Lower leg skin (tissue), 4 donors: ENCODE measurements around the gene ADGRL3. TPM values are rescaled to one million over a fixed set of nuclear protein-coding genes. Genes with fewer than 3 reads are reported as not detected.
"Not testable (repeated sequence)": the region's sequence is repeated elsewhere in the genome, so short reads cannot be mapped to it uniquely, and the experiment has no call there.

Experiments used
- DNase-seq, 2 donors: peaks; one replicate each; pipeline ENCODE4 v3.0.0-alpha.2; 2019; ENCODE audit warnings: low spot score in 2 of 2
- H3K4me3 ChIP-seq: fragments of 200-600 bp; sonication (generic); 2 replicates; pipeline ENCODE4 v1.5.1; 2017; ENCODE audit warnings: mild to moderate bottlenecking, low read depth; ENCODE audit not compliant: poor library complexity, severe bottlenecking
- CTCF ChIP-seq, 3 donors: fragments of 450-650 bp; IDR thresholded peaks; one replicate each; pipeline ENCODE4 v1.5.1; 2016; ENCODE audit warnings: antibody characterized with exemption in 3 of 3, mild to moderate bottlenecking in 3 of 3, moderate library complexity in 2 of 3
- POLR2A ChIP-seq, 2 donors: fragments of 450-650 bp; IDR thresholded peaks; one replicate each; pipeline ENCODE4 v1.6.1; 2016 to 2017; ENCODE audit warnings: antibody characterized with exemption in 2 of 2, mild to moderate bottlenecking in 1 of 2, moderate library complexity in 1 of 2
- WGBS, 2 donors: methylation state at CpG; one replicate each; pipeline ENCODE4 v1.1.5; 2018; 5-methylcytosine and 5-hydroxymethylcytosine counted together
- intact Hi-C: fragments of 100-400 bp; cut with DNase I; formaldehyde crosslinking; loops from one replicate; pipeline ENCODE4 v1.15.0; 2023; ENCODE audit warnings: low total_unique reads
- total RNA-seq, 4 donors: library from RNA; depleted of rRNA; stranded (reverse); fragments of >200 nt; gene quantifications; one replicate each; pipeline ENCODE4 v1.1.0, GENCODE V29; 2016

ADGRL3 gene
- total RNA-seq, 4 donors from 2014 or later = 1.8 to 21.2 (median 8.2) TPM

GRCh38 chr4:61500883-61501282 is 300.8 kb downstream of the ADGRL3 start:
- H3K4me3 ChIP-seq = no peak overlapping the region
- intact Hi-C loops = no loop called here
- TF ChIP-seq POLR2A (IDR thresholded peaks at IDR 0.05) (no peak), CTCF (IDR thresholded peaks at IDR 0.05) (no peak)
- DNase-seq = no peak

- WGBS, 2 donors = 77 to 83% methylated on average over 1 of the region's 1 CpG
- TF ChIP-seq POLR2A (IDR thresholded peaks at IDR 0.05) = no peak
- no peak for TF ChIP-seq CTCF (IDR thresholded peaks at IDR 0.05)
- no peak for DNase-seq
- intact Hi-C loops = no loop called here
- no peak overlapping the region for H3K4me3 ChIP-seq
These were observed 301.7 kb downstream of the ADGRL3 start for GRCh38 chr4:61501812-61502211.

- H3K4me3 ChIP-seq = no peak overlapping the region
- 60 to 66% methylated on average over 2 of the region's 2 CpGs for WGBS, 2 donors
- intact Hi-C loops = no loop called here
- TF ChIP-seq POLR2A (IDR thresholded peaks at IDR 0.05) (no peak), CTCF (IDR thresholded peaks at IDR 0.05) (no peak)
- no peak for DNase-seq
These were observed 305.9 kb downstream of the ADGRL3 start for GRCh38 chr4:61505773-61506685.

- no peak for DNase-seq
- TF ChIP-seq POLR2A (IDR thresholded peaks at IDR 0.05) (no peak), CTCF (IDR thresholded peaks at IDR 0.05) (no peak)
- H3K4me3 ChIP-seq = no peak overlapping the region
- intact Hi-C loops = no loop called here
- WGBS, 2 donors = 52 to 54% methylated on average over 2 of the region's 2 CpGs
These were observed 307.0 kb downstream of the ADGRL3 start for GRCh38 chr4:61507091-61507490.

- 94 to 96% methylated on average over 3 of the region's 3 CpGs for WGBS, 2 donors
- H3K4me3 ChIP-seq, DNase-seq, intact Hi-C loops: not testable (repeated sequence)
These were observed 309.7 kb downstream of the ADGRL3 start for GRCh38 chr4:61509721-61510241.

- intact Hi-C loops = no loop called here
- no peak overlapping the region for H3K4me3 ChIP-seq
- TF ChIP-seq POLR2A (IDR thresholded peaks at IDR 0.05) (no peak), CTCF (IDR thresholded peaks at IDR 0.05) (no peak)
- 73% methylated on average over 2 of the region's 2 CpGs for WGBS, 2 donors
- no peak for DNase-seq
These were observed 311.8 kb downstream of the ADGRL3 start for GRCh38 chr4:61511716-61512488.
